Omental fat pad (tissue), 4 donors: ENCODE data around the gene CTIF. TPM values are rescaled to one million over a fixed set of nuclear protein-coding genes. Genes with fewer than 3 reads are reported as not detected.
A peak's percentile ranks its signal among the peaks of the same experiment; 100 is the strongest.

ENCODE experiments used
- ATAC-seq: fragments of 150-250 bp; one replicate; pipeline ENCODE4 v1.9.1; 2016; ENCODE audit warnings: mild to moderate bottlenecking, moderate library complexity; ENCODE audit not compliant: low FRiP score
- DNase-seq: peaks from one replicate; pipeline ENCODE4 v3.0.0-alpha.2; 2019; ENCODE audit warnings: low spot score
- CTCF ChIP-seq, 3 donors: fragments of 450-650 bp; IDR thresholded peaks; one replicate each; pipeline ENCODE4 v1.5.1; 2016 to 2017; ENCODE audit warnings: antibody characterized with exemption in 3 of 3, mild to moderate bottlenecking in 3 of 3, moderate library complexity in 2 of 3
- total RNA-seq, 4 donors: library from RNA; depleted of rRNA; stranded (reverse); fragments of >200 nt; gene quantifications; one replicate each; pipeline ENCODE4 v1.1.0, GENCODE V29; 2016

The CTIF gene
- total RNA-seq, 4 donors from 2014 or later: 57.5 to 94.0 (median 72.4) TPM

GRCh38 chr18:48826806-48827205 lies 288.0 kb downstream of the CTIF start:
- no peak for ATAC-seq
- no peak for TF ChIP-seq CTCF (IDR thresholded peaks at IDR 0.05)

GRCh38 chr18:48827291-48828193 lies 288.7 kb downstream of the CTIF start:
- TF ChIP-seq CTCF (IDR thresholded peaks at IDR 0.05): no peak
- ATAC-seq: peak; percentile 59
- peak; percentile 24 for DNase-seq

More at GRCh38 chr18:48826806-48827205, 288.0 kb downstream of the CTIF start:
- peak; percentile 19 for DNase-seq

- no peak for TF ChIP-seq CTCF (IDR thresholded peaks at IDR 0.05)
- DNase-seq (no peak), ATAC-seq (no peak)
These were observed 289.3 kb downstream of the CTIF start for GRCh38 chr18:48828194-48828545.

- ATAC-seq (no peak), DNase-seq (peak; percentile 12)
- TF ChIP-seq CTCF (IDR thresholded peaks at IDR 0.05): no peak
These were observed 290.0 kb downstream of the CTIF start for GRCh38 chr18:48828691-48829442.

GRCh38 chr18:48829443-48830149 lies 290.8 kb downstream of the CTIF start:
- DNase-seq: peak; percentile 19
- no peak for ATAC-seq
- no peak for TF ChIP-seq CTCF (IDR thresholded peaks at IDR 0.05)

- ATAC-seq (no peak), DNase-seq (peak; percentile 9)
- TF ChIP-seq CTCF (IDR thresholded peaks at IDR 0.05): no peak
These were observed 292.4 kb downstream of the CTIF start for GRCh38 chr18:48831113-48831759.
